HG03571 (cell line): ENCODE measurements around the gene GPSM1.

Source experiments
- ATAC-seq: cut with Tn5 transposase; IDR thresholded peaks from one replicate; pipeline ENCODE4 v1.9.1; 2021; ENCODE audit not compliant: unreplicated experiment

Gene GPSM1

GRCh38 chr9:136358888-136359287, 31.5 kb downstream of the GPSM1 start:
- no peak for ATAC-seq

DNA sequence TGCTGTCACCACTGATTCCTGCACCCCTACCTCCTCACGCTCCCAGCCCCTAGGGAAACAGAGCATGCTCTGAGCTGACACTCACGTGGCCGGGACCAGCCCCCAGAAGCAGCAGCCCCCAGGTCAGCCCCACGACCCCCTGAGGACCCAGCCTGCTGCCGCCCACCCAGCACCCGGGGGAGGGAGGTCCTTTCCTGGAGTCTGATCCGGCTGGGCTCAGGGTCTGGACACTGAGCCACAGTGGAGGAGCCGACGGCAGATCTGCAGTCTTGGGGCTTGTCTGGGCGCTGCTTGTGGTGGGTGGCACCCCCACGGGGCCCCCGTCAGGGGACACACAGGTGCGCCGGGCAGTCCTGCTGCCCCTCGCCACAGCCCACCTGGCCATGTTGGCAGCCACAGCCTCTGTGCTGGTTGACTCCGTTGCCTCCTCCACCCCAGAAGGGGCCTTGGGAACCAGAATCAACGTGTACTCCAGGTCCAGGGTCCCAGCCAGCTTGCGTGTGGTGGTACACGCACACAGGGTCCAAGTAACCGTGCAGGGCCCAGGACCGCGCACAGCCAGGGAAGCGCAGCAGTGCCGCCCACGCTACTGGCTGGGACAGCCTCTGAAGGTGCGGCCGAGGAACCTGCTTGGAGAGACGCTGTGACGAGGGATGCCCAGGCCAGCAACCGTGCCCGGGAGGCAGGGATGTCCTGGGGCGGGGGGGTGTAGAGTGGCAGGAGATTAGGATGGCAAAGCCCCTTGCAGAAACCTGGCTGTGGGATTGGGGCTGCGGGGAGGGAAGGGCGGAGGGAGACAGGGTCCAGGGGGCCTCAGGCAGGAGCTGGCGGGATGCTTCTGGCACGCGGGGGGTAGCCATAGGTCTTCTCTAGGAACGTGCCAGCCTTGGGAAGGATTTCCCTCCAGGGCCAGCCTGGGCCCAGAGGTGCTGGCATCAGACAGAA, 32.7 kb downstream of the GPSM1 start:
- no peak for ATAC-seq

- ATAC-seq = no peak
Observed at GRCh38 chr9:136361047-136361753, 33.9 kb downstream of the GPSM1 start.

DNA sequence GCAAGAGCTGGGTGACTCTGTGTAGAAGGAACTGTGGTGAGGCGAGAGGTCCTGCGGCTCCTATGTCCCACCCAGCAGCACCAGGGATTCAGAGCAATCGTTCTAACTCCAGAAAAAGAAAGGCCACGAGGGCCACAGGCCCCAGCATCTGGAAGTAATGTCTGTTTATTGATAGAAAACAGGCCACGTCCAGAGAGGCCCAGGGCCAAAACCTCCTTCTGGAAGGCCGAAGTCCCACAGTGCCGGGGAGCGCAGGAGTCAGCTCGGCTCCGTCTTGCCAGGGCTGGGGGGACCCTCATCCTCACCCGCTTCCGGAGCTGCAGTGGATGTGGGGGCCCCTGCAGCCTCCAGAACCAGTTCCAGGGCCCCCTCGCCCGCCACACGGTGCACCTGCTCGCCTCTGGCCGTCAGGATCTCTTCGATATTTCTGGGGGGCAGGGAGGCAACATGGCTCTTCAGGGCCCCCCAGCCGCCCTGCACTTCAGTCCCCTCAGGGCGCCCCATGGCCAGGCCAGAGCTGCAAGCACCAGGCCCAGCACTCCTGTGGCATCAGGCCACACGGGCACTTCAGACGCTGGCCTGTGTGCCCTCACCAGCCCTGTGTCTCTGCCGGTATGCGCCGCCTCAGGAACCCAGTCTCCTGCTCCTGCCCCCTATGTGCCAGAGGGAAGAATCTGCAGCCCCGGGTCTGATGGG, 34.6 kb downstream of the GPSM1 start:
- no peak for ATAC-seq

DNA sequence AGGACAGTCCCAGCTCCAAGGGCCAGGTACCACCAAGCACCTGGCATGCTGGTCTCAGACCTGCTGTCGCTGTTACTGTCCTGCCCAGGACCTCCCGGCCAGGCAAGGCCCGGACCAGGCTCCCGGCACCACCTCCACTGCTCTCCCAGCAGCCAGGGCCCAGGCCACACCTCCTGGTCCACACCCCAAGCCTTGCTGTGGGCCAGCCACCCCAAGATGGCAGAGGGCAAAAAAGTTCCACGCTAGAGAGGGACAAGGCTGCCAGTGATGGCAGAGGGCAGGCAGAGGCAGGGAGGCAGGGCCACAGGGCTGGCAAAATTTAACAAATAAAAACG, 35.1 kb downstream of the GPSM1 start:
- no peak for ATAC-seq

DNA sequence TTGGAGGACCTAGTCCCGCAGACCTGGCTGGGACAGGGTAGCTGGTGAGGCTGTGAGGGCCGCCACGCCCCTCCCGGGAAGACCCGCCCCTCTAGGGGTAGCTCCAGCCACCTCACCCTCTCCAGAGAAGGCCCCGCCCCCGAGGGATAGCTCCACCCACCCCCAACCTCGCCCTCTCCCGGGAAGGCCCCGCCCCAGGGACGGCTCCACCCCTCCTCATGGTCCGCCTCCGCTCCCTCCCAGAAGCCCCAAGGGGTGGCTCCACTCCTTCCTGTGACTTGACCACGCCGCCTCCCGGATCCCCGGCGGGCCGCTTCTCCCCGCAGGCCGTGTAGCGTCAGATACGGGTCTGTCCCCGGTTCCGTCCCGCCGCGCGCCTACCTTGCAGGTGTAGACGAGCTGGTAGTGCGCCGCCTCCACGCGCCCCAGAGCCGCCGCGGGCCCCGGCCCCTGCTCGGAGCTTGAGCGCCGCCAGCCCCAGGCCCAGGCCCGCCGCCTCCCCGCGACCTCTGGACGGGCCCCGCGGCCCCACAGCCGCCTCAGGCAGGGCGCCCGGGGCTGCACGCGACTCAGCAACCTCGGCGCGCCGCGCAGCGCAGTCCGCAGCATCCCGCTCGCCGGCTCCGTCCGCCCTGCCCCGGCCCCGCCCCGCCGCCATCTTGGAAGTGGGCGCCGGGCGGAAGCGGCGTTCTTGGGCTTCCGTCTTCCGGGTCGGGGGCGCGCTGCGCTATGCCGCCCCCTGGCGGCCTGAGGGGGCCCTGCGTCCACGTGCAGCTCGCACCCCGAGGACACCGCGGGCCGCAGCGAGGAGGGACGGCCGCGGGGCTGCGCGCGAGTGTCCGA, 36.0 kb downstream of the GPSM1 start, which contains the start of gene DNLZ:
Gene DNLZ (minus strand): TSS at position 639 of the 843 bp plus-strand sequence. CDS start 30 bp downstream, at position 609.
- peak; percentile 58 for ATAC-seq

GRCh38 chr9:136363949-136364748, 36.8 kb downstream of the GPSM1 start:
- no peak for ATAC-seq

GRCh38 chr9:136364942-136365774, 37.8 kb downstream of the GPSM1 start:
- ATAC-seq = no peak

- ATAC-seq = no peak
Observed at GRCh38 chr9:136365775-136366222, 38.5 kb downstream of the GPSM1 start.

- no peak for ATAC-seq
Observed at GRCh38 chr9:136366826-136367225, 39.5 kb downstream of the GPSM1 start.

- no peak for ATAC-seq
Observed at GRCh38 chr9:136367296-136368145, 40.2 kb downstream of the GPSM1 start.

DNA sequence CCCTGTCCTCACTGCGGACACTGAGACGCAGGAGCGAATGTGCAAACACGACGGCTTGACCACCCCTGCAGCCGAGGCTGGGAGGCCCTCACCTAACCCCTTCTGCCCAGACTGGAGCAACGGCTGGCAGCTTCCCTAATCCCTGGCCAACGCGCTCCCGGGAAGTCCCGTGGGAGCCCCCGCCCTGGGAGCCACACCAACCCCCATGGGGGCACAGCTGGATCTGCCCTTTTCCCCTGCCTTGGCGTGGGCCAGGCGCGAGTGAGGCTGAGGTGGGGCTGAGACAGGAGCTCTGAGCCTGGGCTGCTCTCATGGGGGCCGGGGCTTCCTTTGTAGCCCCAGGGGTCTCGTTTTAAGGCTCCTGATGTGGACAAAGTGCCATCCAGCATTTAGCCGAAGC, 40.9 kb downstream of the GPSM1 start:
- ATAC-seq = no peak

- no peak for ATAC-seq
Observed at GRCh38 chr9:136370037-136370436, 42.7 kb downstream of the GPSM1 start.

DNA sequence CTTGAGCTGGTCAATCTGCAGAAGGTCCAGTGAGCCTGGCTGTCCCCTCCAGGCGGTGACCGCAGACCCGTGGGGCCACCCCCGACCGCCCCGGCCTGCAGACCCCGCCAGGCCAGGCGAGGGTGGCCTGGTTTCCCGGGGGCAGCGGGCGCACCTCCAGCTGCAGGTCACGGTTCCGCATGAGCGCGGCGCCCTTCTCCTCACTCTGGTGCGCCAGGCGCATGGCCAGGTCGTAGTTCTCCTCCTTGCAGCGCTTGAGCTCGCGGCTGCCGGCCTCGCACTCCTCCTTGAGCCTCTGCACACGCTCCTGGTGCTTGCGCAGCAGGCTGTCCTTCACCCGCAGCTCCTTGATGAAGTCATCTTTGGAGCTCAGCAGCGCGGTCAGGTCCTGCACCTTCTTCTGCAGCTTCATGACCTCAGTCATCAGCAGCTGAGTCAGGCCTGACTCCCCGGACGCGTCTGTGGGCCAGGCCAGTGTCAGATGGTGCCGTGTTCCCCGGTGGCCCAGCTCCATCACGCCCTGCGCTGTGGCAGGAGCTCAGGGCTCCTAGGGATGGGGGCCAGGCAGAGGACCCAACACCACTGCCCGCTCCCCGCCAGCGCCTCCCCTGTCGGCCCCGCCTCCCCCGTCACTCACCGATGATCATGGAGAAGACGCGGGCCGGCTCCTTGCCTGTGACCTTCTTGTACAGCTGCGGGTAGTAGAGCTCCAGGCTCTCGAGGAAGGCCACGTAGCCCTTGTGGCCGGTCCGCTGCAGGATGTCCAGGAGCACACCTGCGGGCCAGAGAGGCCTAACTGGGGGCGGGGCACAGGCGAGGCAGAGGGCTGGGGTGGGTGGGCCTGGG, 43.6 kb downstream of the GPSM1 start:
- ATAC-seq = no peak

DNA sequence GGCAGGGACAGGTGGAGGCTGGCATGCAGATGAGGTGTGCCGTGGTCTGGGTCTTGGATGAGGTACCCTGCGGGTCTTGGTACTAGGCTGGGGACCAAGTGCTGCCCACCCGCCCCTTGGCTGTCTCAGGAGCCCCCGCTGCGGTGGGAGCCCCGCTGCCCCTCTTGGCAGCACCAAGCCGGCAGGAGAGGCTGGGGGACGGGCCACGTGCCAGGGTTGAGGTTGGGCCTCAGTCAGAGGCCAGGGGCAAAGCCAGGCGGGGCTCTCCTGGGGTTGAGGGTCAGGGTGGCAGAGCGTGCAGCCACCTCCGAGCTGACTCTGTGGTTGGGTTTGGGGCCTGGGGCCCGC, 44.2 kb downstream of the GPSM1 start:
- no peak for ATAC-seq

GRCh38 chr9:136372006-136372405, 44.7 kb downstream of the GPSM1 start:
- no peak for ATAC-seq
